GM12865 (cell line): ENCODE results near the gene CCDC85B.
A peak's percentile ranks its signal among the peaks of the same experiment; 100 is the strongest.
"Not testable (repeated sequence)": the region's sequence is repeated elsewhere in the genome, so short reads cannot be mapped to it uniquely, and the experiment has no call there.

Experiments
- DNase-seq: peaks from one replicate; pipeline ENCODE4 v3.0.0; 2010; ENCODE audit warnings: low read depth
- H3K4me3 ChIP-seq: 2 replicates; pipeline ENCODE4 v1.5.1; 2011; ENCODE audit warnings: mild to moderate bottlenecking, low read depth, low read length, control low read depth
- CTCF ChIP-seq: IDR thresholded peaks from 2 replicates; pipeline ENCODE4 v1.5.1; 2011; ENCODE audit warnings: low read length, control low read depth, low read depth, inconsistent platforms; ENCODE audit not compliant: insufficient read depth; ENCODE audit errors: missing control alignments

Gene CCDC85B

GRCh38 chr11:65890324-65891218 lies at the start of gene CCDC85B:
CCDC85B (plus strand) TSS chr11:65890673; CDS start chr11:65890784, 111 bp downstream.
- peak within 1 kb of the TSS; percentile 78 for H3K4me3 ChIP-seq
- TF ChIP-seq CTCF, result peak; percentile 0
- peak; percentile 98 for DNase-seq

DNA sequence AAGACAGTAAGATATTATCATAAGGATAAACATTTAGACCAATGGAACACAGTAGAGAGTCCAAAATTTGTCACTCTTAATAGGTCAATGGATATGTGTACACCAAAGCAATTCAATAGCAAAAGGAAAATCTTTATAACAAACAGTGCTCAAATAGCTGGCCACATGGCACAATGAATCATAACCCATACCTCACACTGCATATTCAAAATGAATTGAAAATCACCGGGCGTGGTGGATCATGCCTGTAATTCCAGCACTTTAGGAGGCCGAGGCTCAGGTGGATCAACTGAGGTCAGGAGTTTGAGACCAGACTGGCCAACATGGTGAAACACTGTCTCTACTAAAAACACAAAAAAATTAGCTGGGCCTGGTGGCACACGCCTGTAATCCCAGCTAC lies 48.3 kb upstream of the CCDC85B start:
- no peak for TF ChIP-seq CTCF

DNA sequence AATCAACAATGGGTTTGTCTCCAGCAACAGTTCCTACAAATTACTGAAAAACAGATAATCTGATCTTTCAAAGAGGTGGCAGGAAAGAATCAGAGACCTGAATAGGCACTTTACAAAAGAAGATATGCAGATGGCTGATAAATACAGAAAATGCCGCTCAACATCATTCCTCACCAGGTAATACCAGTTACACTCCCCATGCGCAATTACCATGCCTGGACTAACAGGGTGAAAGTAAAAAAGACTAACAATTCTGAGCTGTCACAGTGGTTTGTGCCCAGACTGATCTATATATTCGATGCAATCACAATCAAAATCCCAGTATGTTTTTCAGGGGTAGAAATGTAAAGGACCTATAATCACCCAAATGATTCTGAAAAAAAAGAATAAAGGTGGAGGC lies 46.7 kb upstream of the CCDC85B start:
- DNase-seq, result no peak
- no peak for TF ChIP-seq CTCF
- H3K4me3 ChIP-seq, result no peak overlapping the region

More for the DNA sequence above, 48.3 kb upstream of the CCDC85B start:
- H3K4me3 ChIP-seq, result no peak overlapping the region
- DNase-seq, result no peak

GRCh38 chr11:65844231-65844872 lies 46.1 kb upstream of the CCDC85B start:
- no peak for TF ChIP-seq CTCF
- no peak for DNase-seq

GRCh38 chr11:65847746-65848145 lies 42.7 kb upstream of the CCDC85B start:
- no peak overlapping the region for H3K4me3 ChIP-seq
- no peak for DNase-seq
- no peak for TF ChIP-seq CTCF

More at GRCh38 chr11:65844231-65844872, 46.1 kb upstream of the CCDC85B start:
- no peak overlapping the region for H3K4me3 ChIP-seq

DNA sequence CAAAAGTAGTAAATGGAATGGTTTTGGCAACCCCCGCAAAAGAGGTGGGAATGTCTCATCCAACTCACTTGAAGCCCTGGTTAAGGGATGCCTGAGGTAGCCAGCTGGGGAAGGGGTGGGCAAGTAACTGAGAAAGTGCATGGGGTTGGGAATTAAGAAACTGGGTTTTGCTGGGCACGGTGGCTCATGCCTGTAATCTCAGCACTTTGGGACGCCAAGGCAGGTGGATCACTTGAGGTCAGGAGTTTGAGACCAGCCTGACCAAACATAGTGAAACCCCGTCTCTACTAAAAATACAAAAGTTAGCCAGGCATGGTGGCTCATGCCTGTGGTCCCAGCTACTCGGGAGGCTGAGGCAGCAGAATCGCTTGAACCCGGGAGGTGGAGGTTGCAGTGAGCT lies 41.8 kb upstream of the CCDC85B start:
- not testable (repeated sequence) for DNase-seq, H3K4me3 ChIP-seq

DNA sequence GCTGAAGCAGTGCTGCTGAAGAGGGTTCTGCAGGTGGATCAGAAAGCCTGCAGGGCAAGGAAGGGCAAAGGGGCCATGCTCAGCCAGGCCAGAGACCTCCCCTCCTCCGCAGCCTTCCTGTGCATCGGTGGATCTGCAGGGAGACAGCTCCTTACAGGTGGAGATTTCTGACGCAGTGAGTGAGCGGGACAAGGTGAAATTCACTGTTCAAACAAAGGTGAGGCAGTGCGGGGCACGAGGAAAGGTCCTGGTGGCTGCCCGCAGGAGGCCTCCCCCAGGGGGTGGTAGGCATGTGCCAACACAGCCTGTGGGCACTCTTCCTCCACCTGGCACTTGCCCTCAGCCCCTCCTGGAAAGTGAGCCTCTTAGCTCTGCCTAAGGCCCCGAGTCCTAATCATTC lies 41.1 kb upstream of the CCDC85B start:
- TF ChIP-seq CTCF, result no peak
- DNase-seq, result no peak
- no peak overlapping the region for H3K4me3 ChIP-seq
